ENCODE data around the gene ACAN.

- TF ChIP-seq SIN3B (IDR thresholded peaks at IDR 0.05; ENCODE audit: low read depth) (no peak), JUNB (CRISPR knock-in tag; conservative IDR thresholded peaks at IDR 0.05) (no peak), ZBTB34 (CRISPR knock-in tag; IDR thresholded peaks at IDR 0.05) (no peak), POLR2A (conservative IDR thresholded peaks at IDR 0.05) (no peak), ZNF133 (CRISPR knock-in tag; IDR thresholded peaks at IDR 0.05) (no peak), FOXK2 (conservative IDR thresholded peaks at IDR 0.05 in 1 of 2, IDR thresholded peaks at IDR 0.05 in 1 of 2; ENCODE audit: low read depth in 2 of 2) (no peak), ZNF311 (CRISPR knock-in tag; IDR thresholded peaks at IDR 0.05) (no peak), BRF2 (IDR thresholded peaks at IDR 0.05; ENCODE audit: borderline replicate concordance, insufficient read depth, insufficient read length) (no peak), ATF3 (IDR thresholded peaks at IDR 0.05) (no peak), ATF3 (CRISPR knock-in tag; conservative IDR thresholded peaks at IDR 0.05) (no peak), TARDBP (IDR thresholded peaks at IDR 0.05) (no peak)
Measured at GRCh38 chr15:88859550-88859949, 56.3 kb downstream of the ACAN start.

Measured in K562 (cell line).